ENCODE data around the gene B3GNT9. TPM values are rescaled to one million over a fixed set of nuclear protein-coding genes. Genes with fewer than 3 reads are reported as not detected.
A peak's percentile ranks its signal among the peaks of the same experiment; 100 is the strongest.

The B3GNT9 gene
- total RNA-seq, 3 donors from 2014 or later (not counting 1 experiment from before 2014, with no cell fraction given), result 0.80 to 1.3 (median 1.0) TPM

- Mint-ChIP-seq H3K36me3 (no peaks in the 10 kb centered on the region), H3K9me3 (no peaks in the 10 kb centered on the region), H3K4me3 (peak within 1 kb of the TSS; percentile 69), H3K4me1 (peaks cover 31 to 52% of the 10 kb centered on the region in 2 donors), H3K27ac (no peak within 1 kb of the TSS), H3K27me3 (ENCODE audit: low read depth in 2 of 2) (peaks cover 34 to 48% of the 10 kb centered on the region in 2 donors)
- no peaks in the 10 kb centered on the region for H3K36me3 ChIP-seq (ENCODE audit: control insufficient read depth, insufficient read depth, low read length)
- no peak within 1 kb of the TSS for H3K4me3 ChIP-seq (ENCODE audit: low read length)
- H3K4me1 ChIP-seq (ENCODE audit: control insufficient read depth, insufficient read depth, low read length), result peaks cover 46% of the 10 kb centered on the region
- intact Hi-C loops (cut with micrococcal nuclease), result no loop called here
- H3K27ac ChIP-seq (ENCODE audit: low read length), result no peak within 1 kb of the TSS
- H3K9me3 ChIP-seq (ENCODE audit: control insufficient read depth, insufficient read depth, low read length), result no peaks in the 10 kb centered on the region
- DNase-seq (peak in 1 of 2 donors; percentile 42), ATAC-seq (no peak)
- H3K27me3 ChIP-seq (ENCODE audit: control insufficient read depth, insufficient read depth, low read length), result peaks cover 53% of the 10 kb centered on the region
- no peak for TF ChIP-seq CTCF (IDR thresholded peaks at IDR 0.05)
- 3% methylated on average over 38 of the region's 50 CpGs for whole genome bisulfite sequencing (ENCODE audit: insufficient coverage)
Measured at GRCh38 chr16:67170168-67170948, 19.6 kb upstream of the B3GNT9 start, which contains the start of gene NOL3. Gene NOL3, plus strand, starts transcription at chr16:67170538.

GRCh38 chr16:67169642-67170167 is 18.9 kb upstream of the B3GNT9 start:
- H3K36me3 Mint-ChIP-seq, result no peaks in the 10 kb centered on the region
- peak; percentile 49 for TF ChIP-seq CTCF (IDR thresholded peaks at IDR 0.05)
- 8% methylated on average over 24 of the region's 24 CpGs for WGBS (ENCODE audit: insufficient coverage)
- no peak for ATAC-seq
- Histone ChIP-seq H3K27me3 (ENCODE audit: control insufficient read depth, insufficient read depth, low read length) (peaks cover 60% of the 10 kb centered on the region), H3K9me3 (ENCODE audit: control insufficient read depth, insufficient read depth, low read length) (no peaks in the 10 kb centered on the region), H3K27ac (ENCODE audit: low read length) (no peak overlapping the region), H3K4me1 (ENCODE audit: control insufficient read depth, insufficient read depth, low read length) (peaks cover 46% of the 10 kb centered on the region), H3K4me3 (ENCODE audit: low read length) (no peak overlapping the region), H3K36me3 (ENCODE audit: control insufficient read depth, insufficient read depth, low read length) (no peaks in the 10 kb centered on the region)
- no peak overlapping the region for H3K27ac Mint-ChIP-seq
- H3K4me3 Mint-ChIP-seq, result peak overlapping the region; percentile 69
- peaks cover 31 to 54% of the 10 kb centered on the region in 2 donors for H3K4me1 Mint-ChIP-seq
- peak in 1 of 2 donors; percentile 65 for DNase-seq
- intact Hi-C loops (cut with micrococcal nuclease), result no loop called here
- no peaks in the 10 kb centered on the region for H3K9me3 Mint-ChIP-seq
- peaks cover 34 to 54% of the 10 kb centered on the region in 2 donors for H3K27me3 Mint-ChIP-seq (ENCODE audit: low read depth in 2 of 2)

DNA sequence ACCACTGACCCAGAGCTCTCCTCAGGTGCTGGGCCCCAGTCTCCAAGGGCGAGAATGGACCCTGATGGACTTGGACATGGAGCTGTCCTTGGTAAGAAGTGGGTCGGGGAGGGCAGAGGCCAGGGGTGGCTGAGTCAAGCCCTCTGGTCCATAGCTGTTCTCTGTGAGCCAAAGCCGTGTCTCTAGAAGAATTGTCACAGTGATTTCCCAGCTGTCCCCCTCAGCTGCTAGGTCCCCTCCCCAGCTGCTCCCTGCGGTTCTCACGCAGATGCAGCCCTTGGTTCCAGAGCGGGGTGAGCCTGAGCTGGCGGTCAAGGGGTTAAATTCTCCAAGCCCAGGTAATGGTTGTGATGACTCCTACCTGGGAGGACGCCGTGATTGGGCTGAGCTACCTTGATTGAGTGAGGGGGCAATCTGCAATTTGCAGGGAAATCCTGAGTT is 18.2 kb upstream of the B3GNT9 start:
- Mint-ChIP-seq H3K4me3 (no peak overlapping the region), H3K27ac (no peak overlapping the region), H3K4me1 (peaks cover 28 to 47% of the 10 kb centered on the region in 2 donors), H3K9me3 (no peaks in the 10 kb centered on the region), H3K36me3 (no peaks in the 10 kb centered on the region), H3K27me3 (ENCODE audit: low read depth in 2 of 2) (peaks cover 34 to 57% of the 10 kb centered on the region in 2 donors)
- no peaks in the 10 kb centered on the region for H3K36me3 ChIP-seq (ENCODE audit: control insufficient read depth, insufficient read depth, low read length)
- H3K4me3 ChIP-seq (ENCODE audit: low read length), result no peak overlapping the region
- H3K4me1 ChIP-seq (ENCODE audit: control insufficient read depth, insufficient read depth, low read length), result peaks cover 44% of the 10 kb centered on the region
- H3K9me3 ChIP-seq (ENCODE audit: control insufficient read depth, insufficient read depth, low read length), result no peaks in the 10 kb centered on the region
- TF ChIP-seq CTCF (IDR thresholded peaks at IDR 0.05), result no peak
- DNase-seq (no peak), ATAC-seq (no peak)
- no peak overlapping the region for H3K27ac ChIP-seq (ENCODE audit: low read length)
- WGBS (ENCODE audit: insufficient coverage), result 61% methylated on average over 9 of the region's 9 CpGs
- intact Hi-C loops (cut with micrococcal nuclease), result no loop called here
- H3K27me3 ChIP-seq (ENCODE audit: control insufficient read depth, insufficient read depth, low read length), result peaks cover 63% of the 10 kb centered on the region
